HAP-1 (cell line): Measurements from ENCODE around the gene UBQLN3.

Source experiments
- DNase-seq, 2 experiments: peaks; one replicate each; pipeline ENCODE4 v3.0.0-alpha.2; 2016 to 2020; ENCODE audit warnings: low spot score in 2 of 2
- H3K27me3 ChIP-seq: fragments of 250-450 bp; sonication (Bioruptor Pico); 2 replicates; pipeline ENCODE4 v1.5.1; 2020; ENCODE audit warnings: low read depth, mild to moderate bottlenecking, moderate library complexity
- H3K36me3 ChIP-seq: fragments of 250-450 bp; sonication (Bioruptor Pico); replicated peaks from 2 replicates; pipeline ENCODE4 v1.5.1; 2020; ENCODE audit warnings: mild to moderate bottlenecking
- H3K4me1 ChIP-seq: fragments of 250-450 bp; sonication (Bioruptor Pico); 2 replicates; pipeline ENCODE4 v1.5.1; 2020; ENCODE audit warnings: mild to moderate bottlenecking
- H3K4me3 ChIP-seq: fragments of 250-450 bp; sonication (Bioruptor Pico); 2 replicates; pipeline ENCODE4 v1.5.1; 2020; ENCODE audit warnings: mild to moderate bottlenecking, moderate library complexity
- H3K9me3 ChIP-seq: fragments of 250-450 bp; sonication (Bioruptor Pico); 2 replicates; pipeline ENCODE4 v1.5.1; 2020; ENCODE audit warnings: mild to moderate bottlenecking, moderate library complexity
- in situ Hi-C: fragments of 300-500 bp; cut with MboI; formaldehyde crosslinking; loops from 3 replicates; pipeline ENCODE4 v1.14.3; 2020; ENCODE audit warnings: low sequenced_read_pairs, inconsistent platforms, mixed read lengths

The UBQLN3 gene

DNA sequence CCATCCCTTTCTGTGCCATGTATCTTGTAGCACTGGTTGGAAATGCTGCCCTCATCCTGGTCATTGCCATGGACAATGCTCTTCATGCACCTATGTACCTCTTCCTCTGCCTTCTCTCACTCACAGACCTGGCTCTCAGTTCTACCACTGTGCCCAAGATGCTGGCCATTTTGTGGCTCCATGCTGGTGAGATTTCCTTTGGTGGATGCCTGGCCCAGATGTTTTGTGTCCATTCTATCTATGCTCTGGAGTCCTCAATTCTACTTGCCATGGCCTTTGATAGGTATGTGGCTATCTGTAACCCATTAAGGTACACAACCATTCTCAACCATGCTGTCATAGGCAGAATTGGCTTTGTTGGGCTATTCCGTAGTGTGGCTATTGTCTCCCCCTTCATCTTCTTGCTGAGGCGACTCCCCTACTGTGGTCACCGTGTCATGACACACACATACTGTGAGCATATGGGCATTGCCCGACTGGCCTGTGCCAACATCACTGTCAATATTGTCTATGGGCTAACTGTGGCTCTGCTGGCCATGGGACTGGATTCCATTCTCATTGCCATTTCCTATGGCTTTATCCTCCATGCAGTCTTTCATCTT is 20.9 kb downstream of the UBQLN3 start:
- no peaks in the 10 kb centered on the region for H3K27me3 ChIP-seq
- in situ Hi-C loops, result no loop called here
- DNase-seq, result no peak
- H3K36me3 ChIP-seq, result no peaks in the 10 kb centered on the region
- no peak overlapping the region for H3K4me3 ChIP-seq
- H3K4me1 ChIP-seq, result no peaks in the 10 kb centered on the region
- no peaks in the 10 kb centered on the region for H3K9me3 ChIP-seq

DNA sequence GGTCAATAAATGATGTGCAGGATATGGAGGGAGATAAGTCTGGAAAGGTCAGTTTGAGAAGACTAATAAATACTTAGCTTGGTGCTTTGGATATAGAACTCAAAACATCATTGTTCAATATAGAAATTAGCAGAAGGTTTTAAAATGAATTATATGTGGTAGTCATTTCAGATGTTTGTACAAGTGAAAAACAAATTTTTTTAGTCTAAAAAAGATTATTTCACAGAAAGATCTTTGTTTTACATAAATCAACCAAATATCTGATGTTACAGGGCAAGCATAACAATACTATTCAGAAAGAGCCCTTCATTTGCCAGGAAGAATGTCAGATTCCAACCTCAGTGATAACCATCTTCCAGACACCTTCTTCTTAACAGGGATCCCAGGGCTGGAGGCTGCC is 21.4 kb downstream of the UBQLN3 start, which contains the start of gene OR52D1:
OR52D1 (plus strand) TSS at position 301 of the 400 bp plus-strand sequence; CDS start at position 323, 22 bp downstream.
- Histone ChIP-seq H3K9me3 (no peaks in the 10 kb centered on the region), H3K27me3 (no peaks in the 10 kb centered on the region), H3K4me3 (no peak within 1 kb of the TSS), H3K36me3 (no peaks in the 10 kb centered on the region), H3K4me1 (no peaks in the 10 kb centered on the region)
- in situ Hi-C loops, result no loop called here
- DNase-seq, result no peak

DNA sequence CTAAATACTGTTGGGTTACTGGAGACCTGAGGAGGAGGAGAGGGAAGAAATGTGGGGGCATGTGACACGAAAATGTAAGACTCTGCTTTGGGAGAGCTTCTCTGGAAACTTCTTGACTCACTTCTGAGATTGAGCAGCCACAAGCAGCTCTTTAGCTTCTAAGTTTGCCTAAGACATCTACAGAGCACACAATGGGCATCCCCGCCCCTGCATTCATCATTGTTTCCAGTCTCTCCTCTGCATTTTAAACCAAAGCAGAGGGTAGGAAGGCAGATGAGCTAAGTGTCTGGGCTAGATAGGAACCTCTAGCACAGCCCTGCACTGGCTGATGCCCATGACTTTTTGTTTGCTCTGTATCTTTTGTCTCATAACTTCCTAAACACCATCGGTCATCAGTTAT is 23.3 kb downstream of the UBQLN3 start:
- H3K4me3 ChIP-seq, result no peak overlapping the region
- no peak for DNase-seq
- no peaks in the 10 kb centered on the region for H3K4me1 ChIP-seq
- no peaks in the 10 kb centered on the region for H3K36me3 ChIP-seq
- in situ Hi-C loops, result no loop called here
- no peaks in the 10 kb centered on the region for H3K9me3 ChIP-seq
- H3K27me3 ChIP-seq, result no peaks in the 10 kb centered on the region

DNA sequence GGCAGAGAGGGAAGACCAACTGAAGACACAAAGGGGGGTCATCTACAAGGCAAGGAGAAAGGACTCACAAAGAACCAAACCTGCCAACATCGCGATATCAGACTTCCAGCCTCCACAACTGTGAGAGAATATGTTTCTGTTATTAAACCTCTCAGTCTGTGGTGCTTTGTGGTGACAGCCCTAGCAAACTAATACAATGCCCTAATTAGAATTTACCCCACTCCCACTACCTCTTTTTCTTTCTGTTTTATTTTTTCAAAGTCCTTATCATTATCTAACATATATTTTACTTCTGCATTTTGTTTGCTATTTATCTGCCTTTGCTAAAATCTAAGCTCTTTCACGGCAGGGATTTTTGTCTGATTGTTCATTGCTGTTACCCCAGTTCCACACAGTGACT is 23.8 kb downstream of the UBQLN3 start:
- no peak overlapping the region for H3K4me3 ChIP-seq
- H3K36me3 ChIP-seq, result no peaks in the 10 kb centered on the region
- DNase-seq, result no peak
- in situ Hi-C loops, result no loop called here
- no peaks in the 10 kb centered on the region for H3K9me3 ChIP-seq
- no peaks in the 10 kb centered on the region for H3K4me1 ChIP-seq
- H3K27me3 ChIP-seq, result no peaks in the 10 kb centered on the region

DNA sequence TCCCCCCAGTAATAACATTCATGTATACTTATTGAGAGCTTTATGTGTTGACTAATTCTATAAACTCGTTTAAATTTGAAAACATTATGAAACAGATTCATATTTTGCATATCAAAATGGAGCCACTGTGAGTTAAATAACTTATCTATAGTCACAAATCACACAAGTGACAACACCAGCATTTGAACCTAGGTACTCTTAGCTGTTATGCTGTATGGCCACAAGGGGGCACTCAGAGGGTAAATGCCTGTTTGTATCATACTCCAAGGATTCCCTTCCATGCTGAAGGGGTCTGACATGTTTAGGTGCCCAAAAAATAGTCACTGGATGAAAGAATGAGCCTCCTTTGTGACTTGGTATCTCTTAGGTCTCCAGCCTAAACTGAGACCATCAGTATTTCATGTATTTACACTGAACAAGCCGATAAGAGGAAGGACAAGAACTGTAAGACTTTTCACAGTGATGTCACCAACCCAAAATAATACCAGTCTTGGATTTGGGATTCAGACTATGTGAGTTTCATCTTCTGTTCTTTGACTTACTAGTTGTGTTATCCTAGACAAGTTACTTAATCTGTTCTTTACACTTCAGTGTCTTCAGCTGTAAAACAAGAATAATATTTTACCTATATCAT is 33.5 kb downstream of the UBQLN3 start:
- in situ Hi-C loops, result no loop called here
- DNase-seq, result peak; percentile 34 to 53
- no peaks in the 10 kb centered on the region for H3K27me3 ChIP-seq
- H3K4me1 ChIP-seq, result no peaks in the 10 kb centered on the region
- H3K36me3 ChIP-seq, result no peaks in the 10 kb centered on the region
- H3K4me3 ChIP-seq, result no peak overlapping the region
- H3K9me3 ChIP-seq, result no peaks in the 10 kb centered on the region

DNA sequence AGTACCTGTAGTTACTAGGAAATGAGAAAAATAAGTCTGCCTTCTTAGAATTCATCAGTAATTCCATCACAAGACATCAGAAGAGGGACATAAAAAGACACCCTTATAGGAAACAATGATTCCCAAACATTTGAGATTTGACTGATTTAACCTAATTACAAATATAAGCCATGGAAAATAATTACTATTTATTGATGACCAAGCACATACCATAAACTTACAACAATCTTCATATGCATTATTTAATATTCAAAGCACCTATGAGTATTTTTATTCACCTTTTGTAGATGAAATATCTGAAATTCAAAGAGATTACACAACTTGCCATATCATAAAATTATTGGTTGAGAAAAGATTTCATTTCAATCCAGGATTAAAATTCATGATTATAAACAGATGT is 35.8 kb downstream of the UBQLN3 start:
- Histone ChIP-seq H3K4me3 (no peak overlapping the region), H3K9me3 (no peaks in the 10 kb centered on the region), H3K36me3 (no peaks in the 10 kb centered on the region), H3K27me3 (no peaks in the 10 kb centered on the region), H3K4me1 (no peaks in the 10 kb centered on the region)
- DNase-seq, result no peak
- in situ Hi-C loops, result no loop called here

DNA sequence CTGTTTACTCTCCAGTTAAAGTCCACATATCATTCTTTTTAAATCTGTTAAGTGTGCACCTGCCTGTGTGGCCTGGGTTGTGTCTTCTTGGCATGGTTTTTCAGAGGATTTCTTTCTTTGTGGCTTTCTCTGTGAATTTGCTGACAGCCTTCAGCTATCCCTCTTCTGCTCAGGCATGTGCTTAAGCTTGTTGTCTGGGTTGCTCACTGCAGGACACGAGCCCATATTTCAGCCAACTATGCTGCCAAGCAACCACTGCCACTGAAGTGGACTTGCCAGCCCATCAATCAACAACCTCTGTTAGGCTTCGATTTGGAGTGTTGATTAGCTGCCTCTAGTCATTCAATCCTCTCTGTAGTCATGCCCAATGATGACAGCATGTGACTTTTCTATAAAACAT is 42.2 kb downstream of the UBQLN3 start:
- Histone ChIP-seq H3K4me3 (no peak overlapping the region), H3K36me3 (no peaks in the 10 kb centered on the region)

DNA sequence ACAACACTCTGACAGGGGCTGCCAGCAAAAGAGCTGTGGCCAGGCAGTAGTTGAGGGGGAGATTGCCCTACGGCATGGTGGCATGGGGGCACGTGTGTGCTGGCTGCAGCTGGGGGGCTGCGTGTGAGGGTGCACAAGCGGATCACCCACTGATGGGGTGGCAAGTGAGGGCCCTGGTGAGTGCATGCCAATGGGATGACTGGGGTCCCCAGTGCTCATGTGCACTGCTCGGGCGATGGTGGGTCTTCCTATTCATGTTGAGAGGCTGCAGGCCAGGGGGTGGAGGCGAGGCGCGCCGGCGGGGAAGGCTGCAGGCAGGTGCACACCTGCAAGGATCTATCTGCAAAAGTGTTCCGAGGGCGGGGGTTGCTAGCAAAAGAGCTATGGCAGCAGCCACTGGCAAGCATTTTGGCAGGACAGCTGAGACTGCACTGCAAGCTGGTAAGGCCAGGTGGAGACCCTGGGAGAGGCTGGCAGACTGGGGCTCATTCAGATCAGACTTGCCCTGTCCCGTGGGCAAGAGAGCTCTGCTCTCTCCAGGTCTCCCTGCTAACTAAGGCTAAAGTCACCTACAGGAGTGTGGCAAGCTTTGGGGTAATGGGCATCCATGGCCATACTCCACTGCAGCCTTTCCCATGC is 48.7 kb downstream of the UBQLN3 start:
- in situ Hi-C loops, result no loop called here
- Histone ChIP-seq H3K4me1 (no peaks in the 10 kb centered on the region), H3K27me3 (no peaks in the 10 kb centered on the region), H3K4me3 (no peak overlapping the region), H3K36me3 (no peaks in the 10 kb centered on the region), H3K9me3 (no peaks in the 10 kb centered on the region)
- no peak for DNase-seq

More for the DNA sequence above, 42.2 kb downstream of the UBQLN3 start:
- H3K27me3 ChIP-seq, result no peaks in the 10 kb centered on the region
- no peaks in the 10 kb centered on the region for H3K9me3 ChIP-seq
- in situ Hi-C loops, result no loop called here
- no peaks in the 10 kb centered on the region for H3K4me1 ChIP-seq
- DNase-seq, result no peak
